ENCODE results near the gene SPTAN1. TPM values are rescaled to one million over a fixed set of nuclear protein-coding genes. Genes with fewer than 3 reads are reported as not detected.

SPTAN1 gene
- total RNA-seq, 1 donor: 501 TPM

DNA sequence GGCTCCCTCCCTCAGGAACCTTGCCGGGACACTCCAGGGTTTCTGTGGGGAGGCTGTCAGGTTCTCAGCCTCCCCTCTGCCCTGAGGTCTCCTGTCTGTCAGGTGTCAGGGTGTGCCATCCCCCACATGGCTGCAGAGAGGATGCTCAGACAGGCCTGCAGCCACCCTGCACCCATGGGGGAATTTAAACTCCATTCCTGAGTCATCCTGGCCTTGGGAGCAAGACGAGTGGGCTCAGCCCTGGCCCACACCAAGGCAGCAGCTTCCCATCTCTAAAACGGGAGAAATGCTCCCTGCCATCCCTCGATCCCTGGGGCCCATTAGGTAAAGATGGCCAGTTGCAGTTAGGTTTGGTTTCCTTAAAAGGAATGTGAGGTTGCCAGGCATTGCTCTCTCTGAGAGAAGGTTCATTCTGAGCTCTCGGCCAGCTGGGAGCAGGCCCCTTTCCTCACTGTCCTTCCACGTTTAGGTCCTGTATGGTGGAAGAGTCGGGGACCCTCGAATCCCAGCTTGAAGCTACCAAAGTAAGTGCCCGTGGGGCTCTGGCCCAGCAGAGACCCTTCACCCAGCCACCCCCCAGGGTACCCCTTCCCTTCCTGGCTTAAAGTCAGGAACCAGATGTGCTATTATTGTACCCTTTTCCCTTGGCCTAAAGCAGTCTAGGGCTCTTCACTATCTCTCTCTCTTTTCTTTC is 77.6 kb downstream of the SPTAN1 start:
- TF ChIP-seq, protein P1, sequence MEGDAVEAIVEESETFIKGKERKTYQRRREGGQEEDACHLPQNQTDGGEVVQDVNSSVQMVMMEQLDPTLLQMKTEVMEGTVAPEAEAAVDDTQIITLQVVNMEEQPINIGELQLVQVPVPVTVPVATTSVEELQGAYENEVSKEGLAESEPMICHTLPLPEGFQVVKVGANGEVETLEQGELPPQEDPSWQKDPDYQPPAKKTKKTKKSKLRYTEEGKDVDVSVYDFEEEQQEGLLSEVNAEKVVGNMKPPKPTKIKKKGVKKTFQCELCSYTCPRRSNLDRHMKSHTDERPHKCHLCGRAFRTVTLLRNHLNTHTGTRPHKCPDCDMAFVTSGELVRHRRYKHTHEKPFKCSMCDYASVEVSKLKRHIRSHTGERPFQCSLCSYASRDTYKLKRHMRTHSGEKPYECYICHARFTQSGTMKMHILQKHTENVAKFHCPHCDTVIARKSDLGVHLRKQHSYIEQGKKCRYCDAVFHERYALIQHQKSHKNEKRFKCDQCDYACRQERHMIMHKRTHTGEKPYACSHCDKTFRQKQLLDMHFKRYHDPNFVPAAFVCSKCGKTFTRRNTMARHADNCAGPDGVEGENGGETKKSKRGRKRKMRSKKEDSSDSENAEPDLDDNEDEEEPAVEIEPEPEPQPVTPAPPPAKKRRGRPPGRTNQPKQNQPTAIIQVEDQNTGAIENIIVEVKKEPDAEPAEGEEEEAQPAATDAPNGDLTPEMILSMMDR (IDR thresholded peaks at IDR 0.05; ENCODE audit: insufficient read depth, low read depth, low read length): no peak

DNA sequence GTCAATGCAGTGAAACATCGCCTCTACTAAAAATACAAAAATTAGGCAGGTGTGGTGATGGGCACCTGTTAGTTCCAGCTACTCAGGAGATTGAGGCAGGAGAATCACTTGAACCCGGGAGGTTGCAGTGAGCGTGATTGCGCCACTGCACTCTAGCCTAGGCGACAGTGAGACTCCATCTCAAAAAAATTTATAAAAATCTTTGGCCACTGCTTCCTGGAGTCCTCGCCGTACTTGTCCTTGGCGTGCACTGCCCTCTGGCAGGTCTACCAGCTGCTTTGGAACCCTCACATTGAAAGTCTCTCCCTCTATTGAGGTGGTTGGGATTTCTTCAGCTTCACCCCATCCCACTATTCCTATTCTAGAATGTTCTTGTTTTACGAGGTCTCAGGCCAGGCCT is 79.2 kb downstream of the SPTAN1 start:
- no peak for DNase-seq (ENCODE audit: low read depth)
- no peak overlapping the region for H3K4me3 ChIP-seq (ENCODE audit: low read depth, low read length)
- TF ChIP-seq, protein P1 (IDR thresholded peaks at IDR 0.05; ENCODE audit: insufficient read depth, low read depth, low read length): no peak

More for the DNA sequence above, 77.6 kb downstream of the SPTAN1 start:
- DNase-seq (ENCODE audit: low read depth): no peak
- no peak overlapping the region for H3K4me3 ChIP-seq (ENCODE audit: low read depth, low read length)

DNA sequence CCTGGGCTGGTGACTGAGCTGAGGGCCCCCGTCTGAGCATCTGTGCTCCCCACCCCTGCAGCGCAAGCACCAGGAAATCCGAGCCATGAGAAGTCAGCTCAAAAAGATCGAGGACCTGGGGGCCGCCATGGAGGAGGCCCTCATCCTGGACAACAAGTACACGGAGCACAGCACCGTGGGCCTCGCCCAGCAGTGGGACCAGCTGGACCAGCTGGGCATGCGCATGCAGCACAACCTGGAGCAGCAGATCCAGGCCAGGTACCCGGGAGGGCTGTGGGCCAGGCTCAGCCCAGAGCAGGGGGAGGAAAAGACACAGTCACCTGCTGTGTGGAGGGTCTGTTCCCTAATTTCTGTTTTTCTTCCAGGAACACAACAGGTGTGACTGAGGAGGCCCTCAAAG is 79.7 kb downstream of the SPTAN1 start:
- TF ChIP-seq, protein P1 (IDR thresholded peaks at IDR 0.05; ENCODE audit: insufficient read depth, low read depth, low read length): no peak
- DNase-seq (ENCODE audit: low read depth): no peak
- H3K4me3 ChIP-seq (ENCODE audit: low read depth, low read length): no peak overlapping the region

DNA sequence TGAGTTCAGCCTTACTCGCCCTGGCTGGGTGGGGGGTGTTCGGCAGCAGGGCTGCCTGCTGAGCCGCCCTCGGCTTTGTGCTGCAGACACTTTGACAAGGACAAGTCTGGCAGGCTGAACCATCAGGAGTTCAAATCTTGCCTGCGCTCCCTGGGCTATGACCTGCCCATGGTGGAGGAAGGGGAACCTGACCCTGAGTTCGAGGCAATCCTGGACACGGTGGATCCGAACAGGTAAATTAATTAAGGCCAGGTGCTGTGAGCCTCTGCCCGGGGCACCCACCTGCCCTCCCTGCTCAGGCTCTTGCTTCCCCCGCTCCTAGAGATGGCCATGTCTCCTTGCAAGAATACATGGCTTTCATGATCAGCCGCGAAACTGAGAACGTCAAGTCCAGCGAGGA is 80.1 kb downstream of the SPTAN1 start:
- TF ChIP-seq, protein P1 (IDR thresholded peaks at IDR 0.05; ENCODE audit: insufficient read depth, low read depth, low read length): no peak
- no peak overlapping the region for H3K4me3 ChIP-seq (ENCODE audit: low read depth, low read length)
- DNase-seq (ENCODE audit: low read depth): no peak

DNA sequence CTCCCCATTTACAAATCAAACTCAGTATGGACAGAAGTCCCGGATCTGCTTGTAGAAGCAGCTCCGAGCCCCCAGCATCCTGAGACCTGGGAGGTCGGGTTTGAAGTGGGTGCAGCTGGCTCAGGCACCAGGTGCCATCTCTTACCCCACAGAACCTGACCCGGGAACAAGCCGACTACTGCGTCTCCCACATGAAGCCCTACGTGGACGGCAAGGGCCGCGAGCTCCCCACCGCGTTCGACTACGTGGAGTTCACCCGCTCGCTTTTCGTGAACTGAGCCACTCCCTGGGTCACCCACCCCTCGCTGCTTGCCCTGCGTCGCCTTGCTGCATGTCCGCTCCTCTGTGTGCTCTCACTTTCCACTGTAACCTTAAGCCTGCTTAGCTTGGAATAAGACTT is 80.7 kb downstream of the SPTAN1 start:
- no peak for DNase-seq (ENCODE audit: low read depth)
- no peak overlapping the region for H3K4me3 ChIP-seq (ENCODE audit: low read depth, low read length)
- TF ChIP-seq, protein P1 (IDR thresholded peaks at IDR 0.05; ENCODE audit: insufficient read depth, low read depth, low read length): no peak

DNA sequence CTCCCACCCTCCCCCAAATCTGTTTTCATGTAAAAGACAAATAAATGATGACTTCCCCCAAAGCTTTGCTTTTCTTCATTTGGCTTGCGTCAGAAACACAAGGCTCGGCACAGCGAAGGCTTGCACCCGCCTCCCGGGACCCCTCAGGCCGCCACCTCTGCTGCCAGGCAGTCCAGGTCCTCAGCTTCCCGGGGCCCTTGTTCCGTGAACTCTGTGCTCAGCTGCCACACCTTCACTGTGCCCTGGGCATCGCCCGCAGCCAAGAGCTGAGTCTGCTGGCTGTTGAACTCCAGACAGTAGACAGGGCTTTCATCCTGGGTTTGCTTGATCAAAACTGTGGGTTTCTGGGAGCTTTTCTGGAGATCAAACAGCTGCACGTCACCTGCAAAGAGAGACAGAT is 81.2 kb downstream of the SPTAN1 start:
- TF ChIP-seq, protein P1 (IDR thresholded peaks at IDR 0.05; ENCODE audit: insufficient read depth, low read depth, low read length): no peak
- no peak for DNase-seq (ENCODE audit: low read depth)
- no peak overlapping the region for H3K4me3 ChIP-seq (ENCODE audit: low read depth, low read length)

DNA sequence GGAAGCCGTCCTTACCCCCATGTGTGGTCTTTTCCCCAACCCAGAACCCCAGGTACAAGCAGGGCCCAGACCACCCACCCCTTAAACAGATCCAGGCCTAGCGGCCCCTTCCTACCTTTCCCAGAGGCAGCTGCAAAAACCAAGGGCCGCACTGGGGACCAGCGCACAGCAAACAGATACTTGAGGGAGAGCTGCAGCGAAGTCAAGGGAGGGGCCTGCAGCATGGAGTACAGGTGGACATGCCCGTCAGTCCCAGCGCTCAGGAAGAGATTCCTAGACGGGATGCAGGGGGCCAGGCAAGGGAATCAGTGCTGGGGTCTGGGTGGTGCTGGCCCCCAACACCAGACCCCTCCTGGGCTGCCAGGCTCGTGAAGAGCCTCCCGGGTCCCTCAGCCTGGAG is 81.7 kb downstream of the SPTAN1 start:
- H3K4me3 ChIP-seq (ENCODE audit: low read depth, low read length): no peak overlapping the region
- TF ChIP-seq, protein P1 (IDR thresholded peaks at IDR 0.05; ENCODE audit: insufficient read depth, low read depth, low read length): no peak
- DNase-seq (ENCODE audit: low read depth): no peak
